Measurements from ENCODE around the gene ATP2B2.

The ATP2B2 gene

GRCh38 chr3:10371167-10371566, 134.2 kb downstream of the ATP2B2 start:
- no peak for DNase-seq (ENCODE audit: low spot score)
- no peak for TF ChIP-seq CTCF (IDR thresholded peaks at IDR 0.05; ENCODE audit: extremely low read depth, insufficient read depth, missing control alignments)
- in situ Hi-C loops (cut with MboI; ENCODE audit: low pct_unique_long_range_greater_than_20kb, low sequenced_read_pairs, unreplicated experiment), result no loop called here

GRCh38 chr3:10370429-10370828, 135.0 kb downstream of the ATP2B2 start:
- TF ChIP-seq CTCF (IDR thresholded peaks at IDR 0.05; ENCODE audit: extremely low read depth, insufficient read depth, missing control alignments), result no peak
- no peak for DNase-seq (ENCODE audit: low spot score)
- in situ Hi-C loops (cut with MboI; ENCODE audit: low pct_unique_long_range_greater_than_20kb, low sequenced_read_pairs, unreplicated experiment), result no loop called here

- DNase-seq (ENCODE audit: low spot score), result no peak
- TF ChIP-seq CTCF (IDR thresholded peaks at IDR 0.05; ENCODE audit: extremely low read depth, insufficient read depth, missing control alignments), result no peak
- in situ Hi-C loops (cut with MboI; ENCODE audit: low pct_unique_long_range_greater_than_20kb, low sequenced_read_pairs, unreplicated experiment), result no loop called here
These were observed 136.9 kb downstream of the ATP2B2 start for GRCh38 chr3:10368512-10368911.

- no peak for TF ChIP-seq CTCF (IDR thresholded peaks at IDR 0.05; ENCODE audit: extremely low read depth, insufficient read depth, missing control alignments)
- no peak for DNase-seq (ENCODE audit: low spot score)
- in situ Hi-C loops (cut with MboI; ENCODE audit: low pct_unique_long_range_greater_than_20kb, low sequenced_read_pairs, unreplicated experiment), result no loop called here
These were observed 137.9 kb downstream of the ATP2B2 start for GRCh38 chr3:10367506-10367905.

- no peak for TF ChIP-seq CTCF (IDR thresholded peaks at IDR 0.05; ENCODE audit: extremely low read depth, insufficient read depth, missing control alignments)
- in situ Hi-C loops (cut with MboI; ENCODE audit: low pct_unique_long_range_greater_than_20kb, low sequenced_read_pairs, unreplicated experiment), result no loop called here
- DNase-seq (ENCODE audit: low spot score), result no peak
These were observed 138.7 kb downstream of the ATP2B2 start for GRCh38 chr3:10366651-10367101.

GRCh38 chr3:10365791-10366190, 139.6 kb downstream of the ATP2B2 start:
- DNase-seq (ENCODE audit: low spot score), result no peak
- TF ChIP-seq CTCF (IDR thresholded peaks at IDR 0.05; ENCODE audit: extremely low read depth, insufficient read depth, missing control alignments), result no peak
- in situ Hi-C loops (cut with MboI; ENCODE audit: low pct_unique_long_range_greater_than_20kb, low sequenced_read_pairs, unreplicated experiment), result no loop called here

GRCh38 chr3:10365316-10365715, 140.1 kb downstream of the ATP2B2 start:
- no peak for TF ChIP-seq CTCF (IDR thresholded peaks at IDR 0.05; ENCODE audit: extremely low read depth, insufficient read depth, missing control alignments)
- no peak for DNase-seq (ENCODE audit: low spot score)
- in situ Hi-C loops (cut with MboI; ENCODE audit: low pct_unique_long_range_greater_than_20kb, low sequenced_read_pairs, unreplicated experiment), result no loop called here

All from GM13977 (cell line).